Right kidney (tissue), 1 donor: ENCODE measurements around the gene CHL1.

Source experiments
- DNase-seq: peaks from one replicate; pipeline ENCODE4 v3.0.0-alpha.2; 2016

The CHL1 gene

DNA sequence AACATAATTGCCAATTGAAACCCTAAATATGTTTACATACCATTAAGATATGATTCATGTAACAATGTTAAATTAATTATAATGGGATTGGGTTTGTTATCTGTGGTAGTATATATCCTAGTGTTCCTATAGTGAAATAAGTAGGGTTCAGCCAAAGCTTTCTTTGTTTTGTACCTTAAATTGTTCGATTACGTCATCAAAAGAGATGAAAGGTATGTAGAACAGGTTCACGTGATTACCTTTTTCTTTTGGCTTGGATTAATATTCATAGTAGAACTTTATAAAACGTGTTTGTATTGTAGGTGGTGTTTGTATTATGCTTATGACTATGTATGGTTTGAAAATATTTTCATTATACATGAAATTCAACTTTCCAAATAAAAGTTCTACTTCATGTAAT is 212.4 kb downstream of the CHL1 start:
- DNase-seq: no peak

DNA sequence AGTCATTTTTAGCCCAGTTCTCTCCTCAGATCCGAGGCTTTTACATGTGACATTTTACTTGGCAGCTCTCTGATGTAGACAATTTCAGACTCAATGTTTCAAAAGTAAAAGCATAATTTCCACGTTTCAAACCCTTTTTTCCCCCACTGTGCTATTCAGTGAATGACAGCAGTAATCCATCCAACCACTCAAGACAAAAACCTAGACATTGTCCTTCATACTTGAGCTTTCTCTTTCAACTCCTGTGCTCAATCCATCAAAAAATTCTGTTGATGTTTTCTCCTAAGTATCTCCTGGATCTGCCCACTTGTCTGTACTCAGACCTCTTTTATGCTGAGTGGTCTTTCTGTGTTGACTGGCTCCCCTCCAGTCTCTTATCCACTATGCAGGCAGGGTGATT is 214.7 kb downstream of the CHL1 start:
- no peak for DNase-seq

DNA sequence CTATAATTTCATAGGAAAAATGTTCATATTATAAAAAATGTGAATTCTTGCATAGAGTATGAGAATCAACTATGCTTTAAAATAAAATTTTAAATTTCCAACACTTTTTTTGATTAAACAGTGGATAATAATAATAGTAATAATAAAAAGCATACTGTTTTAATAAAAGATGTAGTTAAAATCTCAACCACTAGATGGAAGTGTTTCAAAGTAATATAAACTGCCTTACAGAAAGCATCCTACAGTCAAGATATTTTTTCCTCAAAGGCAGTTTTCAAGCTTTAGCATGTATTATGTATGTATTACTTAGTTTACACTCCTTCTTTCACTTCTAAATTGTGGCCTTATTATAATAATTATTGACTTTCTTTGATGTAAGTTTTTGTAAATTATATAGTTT is 217.5 kb downstream of the CHL1 start:
- DNase-seq: no peak

DNA sequence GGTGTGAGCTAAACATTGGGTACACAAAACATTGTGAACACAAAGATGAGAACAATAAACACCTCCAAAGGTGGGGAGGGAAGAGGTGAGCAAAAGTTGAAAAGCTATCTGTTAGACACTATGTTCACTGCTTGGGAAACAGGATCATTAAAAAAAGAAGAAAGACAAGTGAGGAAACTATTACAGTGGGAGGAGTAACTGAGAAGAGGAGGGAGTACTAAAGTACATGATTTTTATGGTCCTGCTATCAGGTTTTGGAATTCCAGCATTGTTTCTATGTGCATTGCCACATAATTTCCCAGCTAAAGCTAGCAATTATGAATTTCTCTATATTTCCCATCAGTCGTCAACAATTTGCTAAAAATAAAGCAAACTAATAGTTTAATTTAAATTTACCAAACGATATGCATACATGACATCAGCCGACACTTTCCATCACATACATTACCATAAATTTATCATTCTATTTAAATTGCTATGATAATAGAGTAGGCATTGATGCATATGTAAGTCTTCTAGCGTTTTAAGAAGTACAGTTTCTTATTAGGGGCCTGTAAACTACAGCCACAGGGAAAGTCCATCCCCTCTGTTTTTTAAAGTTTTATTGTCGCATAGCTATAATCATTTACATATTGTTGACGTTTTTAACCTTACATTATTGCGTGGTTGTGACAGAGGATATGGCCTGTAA is 221.8 kb downstream of the CHL1 start:
- DNase-seq: no peak

GRCh38 chr3:420584-420983 is 224.0 kb downstream of the CHL1 start:
- DNase-seq: no peak

GRCh38 chr3:425079-425478 is 228.5 kb downstream of the CHL1 start:
- DNase-seq: no peak

DNA sequence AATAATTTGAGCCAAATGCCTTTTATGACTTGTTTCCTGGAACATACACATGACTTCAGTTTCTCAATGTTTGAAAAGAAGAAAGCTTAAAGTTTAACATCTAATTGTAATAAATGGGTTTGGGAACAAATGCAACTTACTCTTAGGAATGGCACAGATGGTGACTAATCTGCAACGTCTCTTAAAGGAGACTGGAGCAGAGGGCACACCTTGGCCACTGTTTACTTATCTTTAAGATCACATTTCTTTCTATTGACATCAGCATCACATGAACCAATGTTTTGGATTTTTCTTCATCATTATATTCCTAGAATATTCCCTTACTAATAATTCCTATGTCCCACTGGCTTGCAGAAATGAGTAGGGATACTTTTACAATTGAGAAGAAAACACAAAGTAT is 229.5 kb downstream of the CHL1 start:
- DNase-seq: no peak

- no peak for DNase-seq
Observed at GRCh38 chr3:427128-427527, 230.6 kb downstream of the CHL1 start.

- no peak for DNase-seq
Observed at GRCh38 chr3:430186-430585, 233.6 kb downstream of the CHL1 start.

DNA sequence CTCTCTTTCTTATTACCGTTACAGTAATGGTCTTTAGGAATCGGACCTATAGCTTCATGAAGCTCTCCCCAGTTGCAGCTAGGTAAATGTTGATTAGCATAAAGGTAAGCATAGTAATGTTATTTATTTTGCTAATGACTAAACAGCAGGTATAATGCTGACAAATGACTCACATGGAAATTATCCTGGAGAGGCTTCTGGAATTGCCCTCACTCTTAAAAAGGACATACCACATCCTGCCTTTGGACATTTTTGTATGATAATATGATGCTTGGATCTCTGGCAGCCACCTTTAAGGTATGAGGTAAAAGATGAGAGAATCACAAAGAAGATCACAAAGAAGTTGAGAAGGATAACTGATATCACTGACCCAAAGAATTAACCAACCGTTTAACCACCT is 238.6 kb downstream of the CHL1 start:
- DNase-seq: no peak

DNA sequence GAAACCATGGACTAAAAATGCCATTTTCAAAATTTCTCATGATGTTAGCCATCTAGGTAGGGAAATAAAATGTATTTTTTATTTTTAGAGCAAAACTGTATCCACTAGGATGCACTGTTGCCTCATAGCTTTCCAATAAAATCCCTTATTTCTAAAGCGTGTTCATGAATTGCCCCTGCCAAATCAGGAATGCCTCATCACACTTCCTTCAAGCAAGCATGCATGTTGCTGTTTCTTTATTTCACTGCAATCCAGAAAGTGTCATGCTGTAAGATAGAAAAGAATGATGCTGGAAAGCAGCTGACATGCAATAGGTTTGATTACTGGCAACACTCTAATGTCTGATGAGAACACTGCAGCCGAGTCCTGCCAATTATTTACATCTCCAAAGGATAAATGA is 239.5 kb downstream of the CHL1 start:
- no peak for DNase-seq

GRCh38 chr3:440826-441225 is 244.3 kb downstream of the CHL1 start:
- no peak for DNase-seq

DNA sequence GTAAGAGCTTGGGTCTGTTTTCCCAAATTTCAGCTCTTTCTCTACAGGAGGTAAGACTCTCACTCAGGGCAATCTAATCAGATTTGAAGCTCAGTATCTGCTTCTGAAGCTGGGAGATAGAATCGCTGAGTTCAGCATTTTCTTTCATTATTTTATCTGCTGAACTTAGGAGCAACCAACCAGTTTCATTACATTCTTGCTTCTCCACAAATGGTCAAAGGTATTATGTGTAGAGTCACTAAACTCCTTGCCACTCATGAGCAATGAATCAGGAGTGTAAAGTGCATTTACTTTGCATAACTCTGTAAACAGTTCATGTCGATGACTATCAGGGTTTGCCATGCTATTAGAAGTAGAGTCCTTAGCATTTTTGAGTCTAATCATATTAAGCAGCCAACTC is 249.4 kb downstream of the CHL1 start:
- DNase-seq: no peak

DNA sequence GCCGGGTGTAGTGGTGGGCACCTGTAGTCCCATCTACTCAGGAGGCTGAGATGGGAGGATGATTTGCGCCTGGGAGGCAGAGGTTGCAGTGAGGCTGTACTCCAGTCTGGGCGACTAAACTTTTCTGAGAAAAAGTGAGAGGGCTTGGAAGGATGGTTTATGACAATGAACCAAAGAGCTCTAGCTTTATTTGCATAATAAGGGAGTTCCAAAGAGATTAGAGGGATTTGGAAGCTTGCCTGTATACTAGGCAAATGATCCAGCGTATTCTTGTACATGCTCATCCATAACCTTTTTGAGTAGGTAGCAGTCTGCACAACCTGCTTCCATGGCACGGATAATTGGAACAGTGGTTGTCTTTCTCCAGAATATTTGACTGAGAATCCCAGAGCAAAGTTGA is 251.1 kb downstream of the CHL1 start:
- DNase-seq: no peak

DNA sequence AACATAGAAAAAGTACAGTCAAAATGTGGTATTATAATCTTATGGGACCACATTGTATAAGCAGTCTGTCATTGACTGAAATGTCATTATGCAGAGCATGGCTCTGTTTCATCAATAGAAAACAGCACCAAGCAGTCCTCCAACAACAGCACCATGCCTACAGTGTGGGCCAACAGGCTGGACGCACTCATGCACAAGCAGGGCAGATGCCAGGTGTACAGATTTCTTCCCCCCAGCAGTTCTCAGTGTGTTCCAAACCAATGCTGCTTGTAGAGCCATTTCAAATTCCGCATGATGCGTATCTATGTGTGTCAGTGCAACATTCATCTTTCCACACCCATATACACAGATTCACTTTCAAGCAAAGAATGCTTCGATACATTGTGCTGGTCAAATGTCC is 253.1 kb downstream of the CHL1 start:
- DNase-seq: no peak

DNA sequence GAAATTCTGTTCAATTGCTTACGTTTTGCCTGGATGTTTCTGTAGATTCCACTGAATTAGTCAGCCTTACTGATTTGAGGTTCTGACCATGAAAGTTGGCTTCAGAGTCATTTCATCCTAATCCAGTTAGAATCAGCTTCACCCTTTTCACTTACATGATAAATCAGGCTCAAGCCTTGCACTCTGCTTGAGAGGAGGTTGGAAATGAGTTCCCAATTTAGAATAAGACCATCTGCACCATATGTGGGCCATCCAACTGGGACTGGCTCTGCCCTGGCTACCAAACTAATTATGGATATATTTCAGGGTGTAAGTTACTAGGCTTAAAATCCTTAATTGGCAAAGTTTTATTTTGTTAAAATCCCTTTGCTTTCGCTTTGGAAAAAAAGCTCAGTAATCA is 255.7 kb downstream of the CHL1 start:
- no peak for DNase-seq

DNA sequence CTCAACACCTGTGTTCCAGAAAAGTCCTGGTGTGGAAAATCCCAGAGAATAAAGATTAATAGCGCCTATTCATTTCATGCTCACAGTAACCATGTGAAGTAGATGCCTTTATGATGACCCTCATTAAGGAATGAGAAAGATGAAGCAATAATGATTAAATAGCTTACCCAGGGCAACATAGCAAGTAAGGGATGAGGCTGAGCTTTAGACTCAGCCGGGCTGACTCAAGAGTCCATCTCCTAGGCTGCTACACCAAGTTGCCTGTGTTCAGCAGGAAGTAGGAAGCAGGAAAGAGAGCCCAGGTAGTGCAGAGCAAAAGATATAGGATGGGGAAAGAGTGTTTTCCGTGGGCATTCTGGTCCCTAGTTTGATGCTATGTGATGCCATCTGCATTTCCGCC is 256.5 kb downstream of the CHL1 start:
- DNase-seq: no peak

- no peak for DNase-seq
Observed at GRCh38 chr3:454986-455385, 258.4 kb downstream of the CHL1 start.

GRCh38 chr3:458124-458523 is 261.6 kb downstream of the CHL1 start:
- no peak for DNase-seq

DNA sequence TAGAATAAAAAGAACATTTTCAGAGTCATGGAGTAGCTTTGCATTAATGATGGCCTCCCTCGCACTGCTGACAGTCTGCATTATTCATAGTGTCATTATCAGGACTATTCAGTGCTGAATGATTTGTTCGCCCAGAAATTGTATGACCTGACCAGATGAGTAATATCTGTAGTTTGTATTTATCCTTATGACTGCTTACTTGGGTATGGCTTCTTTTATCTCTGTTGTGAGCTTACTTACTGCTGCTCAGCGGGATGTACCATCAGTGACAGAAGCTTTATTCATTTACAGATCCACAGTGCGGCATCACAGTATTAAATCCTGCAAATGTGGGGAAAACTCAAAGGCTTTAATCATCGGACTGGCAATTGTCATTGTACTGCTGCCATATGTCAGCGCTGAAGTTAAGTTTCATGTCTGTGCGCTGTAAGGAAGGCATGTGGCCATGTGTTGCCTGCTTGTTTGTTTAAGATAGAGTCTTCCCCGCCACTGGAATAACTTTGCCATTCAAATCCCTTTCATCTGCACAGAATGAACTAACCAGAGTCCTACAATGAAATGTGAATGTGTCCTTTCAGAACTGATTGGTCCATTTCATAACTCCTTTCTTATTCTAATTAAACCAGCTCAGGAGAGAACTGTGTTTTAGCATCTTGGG is 262.2 kb downstream of the CHL1 start:
- no peak for DNase-seq
